Thymus (tissue), 11 donors: Measurements from ENCODE around the gene RHOB. TPM values are rescaled to one million over a fixed set of nuclear protein-coding genes. Genes with fewer than 3 reads are reported as not detected.

Experiments
- DNase-seq, 9 donors: peaks; one replicate each; pipeline ENCODE4 v3.0.0-alpha.2; 2013; ENCODE audit warnings: low spot score in 9 of 9, low read depth in 6 of 9, missing footprints in 1 of 9
- H3K27ac ChIP-seq, 2 donors: one replicate each; pipeline ENCODE4 v1.5.1; 2013; ENCODE audit warnings: control low read depth in 1 of 2, low read depth in 1 of 2, low read length in 1 of 2, mild to moderate bottlenecking in 1 of 2, moderate library complexity in 1 of 2
- H3K27me3 ChIP-seq, 2 donors: one replicate each; pipeline ENCODE4 v1.5.1; 2013; ENCODE audit warnings: low read length in 1 of 2; ENCODE audit not compliant: control insufficient read depth in 2 of 2, insufficient read depth in 1 of 2
- H3K36me3 ChIP-seq, 2 donors: one replicate each; pipeline ENCODE4 v1.5.1; 2013; ENCODE audit warnings: low read length in 1 of 2, mild to moderate bottlenecking in 1 of 2, moderate library complexity in 1 of 2; ENCODE audit not compliant: control insufficient read depth in 2 of 2, insufficient read depth in 2 of 2
- H3K4me1 ChIP-seq, 2 donors: one replicate each; pipeline ENCODE4 v1.5.1; 2013; ENCODE audit warnings: low read length in 2 of 2; ENCODE audit not compliant: control insufficient read depth in 2 of 2, insufficient read depth in 2 of 2
- H3K4me3 ChIP-seq, 2 donors: one replicate each; pipeline ENCODE4 v1.5.1; 2013; ENCODE audit warnings: low read length in 2 of 2, control low read depth in 1 of 2, mild to moderate bottlenecking in 1 of 2
- H3K9me3 ChIP-seq, 2 donors: one replicate each; pipeline ENCODE4 v1.5.1; 2013; ENCODE audit warnings: low read length in 1 of 2, mild to moderate bottlenecking in 1 of 2; ENCODE audit not compliant: control insufficient read depth in 2 of 2, insufficient read depth in 1 of 2
- WGBS: extraction: QIAGEN DNeasy Blood & Tissue Kit; methylation state at CpG from one replicate; pipeline ENCODE4 v1.1.7; 2013; 5-methylcytosine and 5-hydroxymethylcytosine counted together
- polyA plus RNA-seq: library from polyadenylated mRNA; stranded (reverse); fragments of 200-250 nt; gene quantifications from one replicate; pipeline ENCODE4 v1.2.3, GENCODE V29; 2013
- total RNA-seq: library from RNA; stranded (reverse); fragments of 120-200 nt; gene quantifications from one replicate; pipeline ENCODE4 v1.2.4, GENCODE V29; 2013
- donor health status: healthy.

RHOB gene
- total and polyA plus RNA-seq, 2 donors: 59.0 to 281 TPM

GRCh38 chr2:20465716-20466394 is 19.0 kb downstream of the RHOB start:
- WGBS: 84% methylated on average over 4 of the region's 4 CpGs
- Histone ChIP-seq H3K27ac (peak overlapping the region in 1 of 2 donors; percentile 27), H3K4me3 (no peak overlapping the region)

GRCh38 chr2:20467789-20468548 is 21.1 kb downstream of the RHOB start:
- no peaks in the 10 kb centered on the region for H3K36me3 ChIP-seq
- no peaks in the 10 kb centered on the region for H3K27me3 ChIP-seq
- H3K4me3 ChIP-seq: no peak overlapping the region
- DNase-seq: no peak
- H3K9me3 ChIP-seq: no peaks in the 10 kb centered on the region
- peaks cover 0 to 3% of the 10 kb centered on the region in 2 donors for H3K4me1 ChIP-seq
- 94% methylated on average over 11 of the region's 11 CpGs for WGBS
- no peak overlapping the region for H3K27ac ChIP-seq

More at GRCh38 chr2:20465716-20466394, 19.0 kb downstream of the RHOB start:
- Histone ChIP-seq H3K27me3 (no peaks in the 10 kb centered on the region), H3K4me1 (peaks cover 0 to 3% of the 10 kb centered on the region in 2 donors), H3K9me3 (no peaks in the 10 kb centered on the region), H3K36me3 (no peaks in the 10 kb centered on the region)
- DNase-seq: no peak

DNA sequence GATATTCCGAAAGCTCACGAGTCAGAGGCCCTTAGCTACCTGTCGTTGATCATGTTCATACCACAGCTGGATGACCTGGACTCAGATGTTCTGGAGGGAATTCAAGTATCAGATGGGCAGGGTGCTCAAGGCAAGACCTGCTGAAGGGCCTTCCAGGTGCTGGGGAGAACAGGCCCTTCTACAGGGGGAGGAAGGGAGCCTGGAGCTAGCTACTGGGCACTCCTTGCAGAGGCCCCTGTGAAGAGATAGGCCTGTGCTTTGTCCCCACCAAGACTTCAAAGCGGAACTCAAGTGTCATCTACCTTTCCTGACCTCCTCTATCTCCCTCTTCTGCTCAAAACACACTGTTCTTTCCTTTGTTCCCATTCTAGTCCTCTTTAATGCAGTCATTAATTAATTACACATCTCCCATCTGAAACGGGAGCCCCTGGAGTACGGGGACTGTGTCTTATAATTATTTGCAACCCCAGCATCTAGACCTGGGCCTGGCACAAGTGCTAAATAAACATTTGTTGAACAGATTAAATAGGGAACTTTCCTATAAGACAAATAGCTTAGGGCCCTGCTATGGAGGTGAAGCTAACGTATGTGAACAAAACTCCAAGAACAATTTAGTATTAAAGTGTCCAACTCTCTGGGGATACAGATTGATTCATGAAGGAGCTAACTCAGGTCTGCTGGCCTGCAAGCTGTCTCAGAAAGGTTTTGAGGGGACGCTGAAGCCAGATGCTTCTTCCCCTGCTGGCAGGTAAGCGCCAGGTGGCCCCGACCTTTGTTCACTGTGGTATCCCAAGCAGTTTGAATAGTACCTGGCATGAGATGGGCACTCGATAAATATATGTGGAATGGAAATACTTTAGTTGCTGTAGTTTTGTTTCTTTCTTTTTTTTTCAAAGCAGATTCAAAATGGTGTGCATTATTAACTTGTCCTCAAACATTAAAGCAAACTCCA is 22.0 kb downstream of the RHOB start:
- DNase-seq: no peak
- H3K27ac ChIP-seq: no peak overlapping the region
- H3K36me3 ChIP-seq: no peaks in the 10 kb centered on the region
- no peaks in the 10 kb centered on the region for H3K9me3 ChIP-seq
- H3K4me1 ChIP-seq: peaks cover 0 to 3% of the 10 kb centered on the region in 2 donors
- no peak overlapping the region for H3K4me3 ChIP-seq
- H3K27me3 ChIP-seq: no peaks in the 10 kb centered on the region
- 97% methylated on average over 11 of the region's 11 CpGs for WGBS

- H3K27ac ChIP-seq: no peak overlapping the region
- H3K9me3 ChIP-seq: no peaks in the 10 kb centered on the region
- WGBS: 96% methylated on average over 8 of the region's 8 CpGs
- H3K4me3 ChIP-seq: no peak overlapping the region
- DNase-seq: no peak
- no peaks in the 10 kb centered on the region for H3K27me3 ChIP-seq
- peaks cover 0 to 3% of the 10 kb centered on the region in 2 donors for H3K4me1 ChIP-seq
- no peaks in the 10 kb centered on the region for H3K36me3 ChIP-seq
These were observed 22.7 kb downstream of the RHOB start for GRCh38 chr2:20469595-20469994.

DNA sequence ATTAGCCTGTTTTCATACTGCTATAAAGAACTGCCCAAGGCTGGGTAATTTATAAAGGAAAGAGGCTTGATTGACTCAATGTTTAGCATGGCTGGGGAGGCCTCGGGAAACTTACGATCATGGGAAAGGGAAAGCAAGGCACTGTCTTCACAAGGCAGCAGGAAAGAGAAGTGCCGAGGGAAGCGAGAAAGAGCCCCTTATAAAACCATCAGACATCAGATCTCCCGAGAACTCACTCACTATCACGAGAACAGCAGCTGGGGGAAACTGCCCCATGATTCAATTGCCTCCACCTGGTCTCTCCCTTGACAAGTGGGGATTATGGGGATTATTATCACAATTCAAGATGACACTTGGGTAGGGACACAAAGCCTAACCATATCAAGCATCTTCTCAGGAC is 23.3 kb downstream of the RHOB start:
- Histone ChIP-seq H3K9me3 (no peaks in the 10 kb centered on the region), H3K4me1 (peaks cover 0 to 3% of the 10 kb centered on the region in 2 donors), H3K4me3 (no peak overlapping the region), H3K27ac (no peak overlapping the region), H3K27me3 (no peaks in the 10 kb centered on the region), H3K36me3 (no peaks in the 10 kb centered on the region)
- DNase-seq: no peak
- 98% methylated on average over 6 of the region's 6 CpGs for WGBS

DNA sequence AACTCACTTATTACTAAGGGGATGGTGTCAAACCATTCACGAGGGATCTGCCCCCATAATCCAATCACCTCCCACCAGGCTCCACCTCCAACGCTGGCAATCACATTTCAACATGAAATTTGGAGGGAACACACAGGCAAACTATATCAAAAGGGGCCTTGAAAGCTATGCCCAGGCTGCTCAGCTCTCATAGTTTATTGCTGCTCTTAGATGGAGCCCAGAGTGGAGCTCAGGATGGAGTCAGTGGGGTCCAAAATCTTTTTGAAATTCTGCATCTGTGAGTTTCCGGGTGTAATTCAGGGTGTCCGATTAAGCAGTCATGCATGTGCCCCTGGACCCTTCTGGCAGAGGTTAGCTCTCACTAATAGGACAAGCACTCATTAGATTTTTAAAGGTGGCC is 24.3 kb downstream of the RHOB start:
- 94% methylated on average over 4 of the region's 4 CpGs for WGBS
- no peak for DNase-seq
- Histone ChIP-seq H3K4me1 (peaks cover 0 to 3% of the 10 kb centered on the region in 2 donors), H3K9me3 (no peaks in the 10 kb centered on the region), H3K27me3 (no peaks in the 10 kb centered on the region), H3K4me3 (no peak overlapping the region), H3K36me3 (no peaks in the 10 kb centered on the region), H3K27ac (no peak overlapping the region)

DNA sequence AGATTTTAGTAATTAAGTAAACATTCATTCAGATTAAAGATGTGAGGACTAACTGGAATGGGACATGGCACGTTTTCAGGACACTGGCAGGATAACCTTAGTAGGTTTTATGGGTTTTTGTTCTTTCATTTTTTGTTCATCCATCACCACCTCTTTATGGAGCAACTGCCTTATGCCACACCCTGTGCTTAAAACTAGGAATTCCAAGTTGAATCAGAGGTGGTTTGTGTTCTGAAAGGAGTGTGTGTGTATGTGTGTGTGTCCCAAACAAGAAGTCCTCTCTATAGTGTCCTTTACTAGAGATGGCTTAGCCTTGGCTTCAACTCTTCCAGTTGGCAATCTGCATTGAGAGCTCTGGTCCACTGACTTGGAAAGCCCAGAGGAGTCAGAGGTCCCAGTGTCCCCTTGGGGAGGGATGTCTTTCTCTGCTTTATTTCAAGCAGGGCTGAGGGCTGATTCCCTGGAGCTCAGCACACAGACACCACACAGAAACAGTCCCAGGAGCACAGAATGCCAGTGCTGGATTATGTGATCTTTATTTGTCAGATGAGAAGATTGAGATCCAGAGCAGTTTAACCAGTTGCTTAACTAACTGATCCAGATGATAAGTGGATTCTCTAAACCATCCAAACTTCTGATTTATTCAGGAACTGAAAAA is 25.2 kb downstream of the RHOB start:
- Histone ChIP-seq H3K4me3 (no peak overlapping the region), H3K36me3 (no peaks in the 10 kb centered on the region), H3K4me1 (peaks cover 0 to 3% of the 10 kb centered on the region in 2 donors), H3K9me3 (no peaks in the 10 kb centered on the region), H3K27me3 (no peaks in the 10 kb centered on the region), H3K27ac (no peak overlapping the region)
- WGBS: 91% methylated on average over 1 of the region's 1 CpG
- no peak for DNase-seq

GRCh38 chr2:20472569-20472968 is 25.7 kb downstream of the RHOB start:
- Histone ChIP-seq H3K4me1 (no peaks in the 10 kb centered on the region), H3K27ac (no peak overlapping the region), H3K4me3 (no peak overlapping the region), H3K9me3 (no peaks in the 10 kb centered on the region), H3K27me3 (no peaks in the 10 kb centered on the region), H3K36me3 (no peaks in the 10 kb centered on the region)
- DNase-seq: no peak
- WGBS: 95% methylated on average over 4 of the region's 4 CpGs
